Lower leg skin (tissue), 3 donors: Measurements from ENCODE around the gene SLC9A9.

Experiments
- POLR2A ChIP-seq, 2 donors: fragments of 450-650 bp; IDR thresholded peaks; one replicate each; pipeline ENCODE4 v1.6.1; 2016 to 2017; ENCODE audit warnings: antibody characterized with exemption in 2 of 2, mild to moderate bottlenecking in 1 of 2, moderate library complexity in 1 of 2
- TF ChIP-seq, protein P1 (sequence below), 3 donors: fragments of 450-650 bp; IDR thresholded peaks; one replicate each; pipeline ENCODE4 v1.5.1; 2016; ENCODE audit warnings: antibody characterized with exemption in 3 of 3, mild to moderate bottlenecking in 3 of 3, moderate library complexity in 2 of 3

DNA sequence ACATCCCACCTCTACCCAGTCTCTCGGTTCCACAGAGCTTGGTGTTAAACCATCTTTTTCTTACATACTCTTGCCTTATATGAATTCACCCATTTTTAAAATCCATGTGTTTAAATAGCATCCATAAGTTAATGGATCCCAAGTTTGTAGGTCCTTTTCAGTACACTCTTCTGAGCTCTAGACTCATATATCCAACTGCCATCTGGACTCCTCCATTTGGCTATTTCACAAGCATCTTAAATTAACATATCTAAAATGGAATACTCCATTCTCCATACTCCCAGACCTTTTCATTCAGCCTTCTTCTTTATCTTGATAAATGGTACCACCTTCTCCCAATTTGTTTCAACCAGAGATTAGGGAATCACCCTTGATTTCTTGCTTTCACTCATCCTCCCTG is 615.3 kb downstream of the SLC9A9 start:
- TF ChIP-seq, protein P1, sequence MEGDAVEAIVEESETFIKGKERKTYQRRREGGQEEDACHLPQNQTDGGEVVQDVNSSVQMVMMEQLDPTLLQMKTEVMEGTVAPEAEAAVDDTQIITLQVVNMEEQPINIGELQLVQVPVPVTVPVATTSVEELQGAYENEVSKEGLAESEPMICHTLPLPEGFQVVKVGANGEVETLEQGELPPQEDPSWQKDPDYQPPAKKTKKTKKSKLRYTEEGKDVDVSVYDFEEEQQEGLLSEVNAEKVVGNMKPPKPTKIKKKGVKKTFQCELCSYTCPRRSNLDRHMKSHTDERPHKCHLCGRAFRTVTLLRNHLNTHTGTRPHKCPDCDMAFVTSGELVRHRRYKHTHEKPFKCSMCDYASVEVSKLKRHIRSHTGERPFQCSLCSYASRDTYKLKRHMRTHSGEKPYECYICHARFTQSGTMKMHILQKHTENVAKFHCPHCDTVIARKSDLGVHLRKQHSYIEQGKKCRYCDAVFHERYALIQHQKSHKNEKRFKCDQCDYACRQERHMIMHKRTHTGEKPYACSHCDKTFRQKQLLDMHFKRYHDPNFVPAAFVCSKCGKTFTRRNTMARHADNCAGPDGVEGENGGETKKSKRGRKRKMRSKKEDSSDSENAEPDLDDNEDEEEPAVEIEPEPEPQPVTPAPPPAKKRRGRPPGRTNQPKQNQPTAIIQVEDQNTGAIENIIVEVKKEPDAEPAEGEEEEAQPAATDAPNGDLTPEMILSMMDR (IDR thresholded peaks at IDR 0.05): no peak
- TF ChIP-seq POLR2A (IDR thresholded peaks at IDR 0.05): no peak
